SU-DHL-6 (cell line): Measurements from ENCODE around the gene SPAG9.

Experiments
- EZH2phosphoT487 ChIP-seq: fragments of 200-600 bp; sonication (generic), shearing (Covaris generic); conservative IDR thresholded peaks from 2 replicates; pipeline ENCODE4 v1.6.1; 2018; ENCODE audit warnings: mild to moderate bottlenecking, antibody characterized with exemption, low read length, moderate library complexity, mixed read lengths
- TF ChIP-seq, protein P1 (sequence below): fragments of 200-600 bp; sonication (generic); IDR thresholded peaks from one replicate; pipeline ENCODE4 v1.5.1; 2017; ENCODE audit warnings: antibody characterized with exemption, mild to moderate bottlenecking, low read length, moderate library complexity; ENCODE audit not compliant: insufficient read depth, poor library complexity, severe bottlenecking

DNA sequence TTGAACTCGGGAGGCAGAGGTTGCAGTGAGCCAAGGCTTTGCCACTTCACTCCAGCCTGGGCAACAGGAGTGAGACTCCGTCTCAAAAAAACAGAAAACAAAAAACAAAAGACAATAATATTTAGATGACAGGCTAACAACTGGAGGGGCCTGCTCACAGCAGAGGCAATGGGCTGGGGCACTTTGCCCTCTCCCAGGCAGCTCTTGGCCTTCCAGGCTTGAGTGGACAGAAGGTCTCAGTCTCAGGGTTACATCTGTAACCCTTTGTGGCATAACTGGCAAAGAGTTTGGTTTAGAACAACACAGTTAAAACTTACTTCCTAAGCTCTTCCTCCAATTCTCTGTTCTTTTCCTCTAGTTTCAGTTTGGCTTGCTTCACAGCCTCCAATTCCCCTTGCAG lies 114.9 kb downstream of the SPAG9 start:
- TF ChIP-seq, protein P1, sequence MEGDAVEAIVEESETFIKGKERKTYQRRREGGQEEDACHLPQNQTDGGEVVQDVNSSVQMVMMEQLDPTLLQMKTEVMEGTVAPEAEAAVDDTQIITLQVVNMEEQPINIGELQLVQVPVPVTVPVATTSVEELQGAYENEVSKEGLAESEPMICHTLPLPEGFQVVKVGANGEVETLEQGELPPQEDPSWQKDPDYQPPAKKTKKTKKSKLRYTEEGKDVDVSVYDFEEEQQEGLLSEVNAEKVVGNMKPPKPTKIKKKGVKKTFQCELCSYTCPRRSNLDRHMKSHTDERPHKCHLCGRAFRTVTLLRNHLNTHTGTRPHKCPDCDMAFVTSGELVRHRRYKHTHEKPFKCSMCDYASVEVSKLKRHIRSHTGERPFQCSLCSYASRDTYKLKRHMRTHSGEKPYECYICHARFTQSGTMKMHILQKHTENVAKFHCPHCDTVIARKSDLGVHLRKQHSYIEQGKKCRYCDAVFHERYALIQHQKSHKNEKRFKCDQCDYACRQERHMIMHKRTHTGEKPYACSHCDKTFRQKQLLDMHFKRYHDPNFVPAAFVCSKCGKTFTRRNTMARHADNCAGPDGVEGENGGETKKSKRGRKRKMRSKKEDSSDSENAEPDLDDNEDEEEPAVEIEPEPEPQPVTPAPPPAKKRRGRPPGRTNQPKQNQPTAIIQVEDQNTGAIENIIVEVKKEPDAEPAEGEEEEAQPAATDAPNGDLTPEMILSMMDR: no peak
- no peak for TF ChIP-seq EZH2phosphoT487
